Fibroblast of skin of left biceps (primary cell): Measurements from ENCODE around the gene CFAP73.

ENCODE experiments used
- DNase-seq, 2 experiments: peaks; one replicate each; pipeline ENCODE4 v3.0.0-alpha.2; 2013; ENCODE audit warnings: low read depth in 2 of 2

Gene CFAP73

GRCh38 chr12:113163030-113163360 lies 13.5 kb downstream of the CFAP73 start:
- DNase-seq: no peak

- DNase-seq: no peak
These were observed 14.5 kb downstream of the CFAP73 start for GRCh38 chr12:113164014-113164413.

DNA sequence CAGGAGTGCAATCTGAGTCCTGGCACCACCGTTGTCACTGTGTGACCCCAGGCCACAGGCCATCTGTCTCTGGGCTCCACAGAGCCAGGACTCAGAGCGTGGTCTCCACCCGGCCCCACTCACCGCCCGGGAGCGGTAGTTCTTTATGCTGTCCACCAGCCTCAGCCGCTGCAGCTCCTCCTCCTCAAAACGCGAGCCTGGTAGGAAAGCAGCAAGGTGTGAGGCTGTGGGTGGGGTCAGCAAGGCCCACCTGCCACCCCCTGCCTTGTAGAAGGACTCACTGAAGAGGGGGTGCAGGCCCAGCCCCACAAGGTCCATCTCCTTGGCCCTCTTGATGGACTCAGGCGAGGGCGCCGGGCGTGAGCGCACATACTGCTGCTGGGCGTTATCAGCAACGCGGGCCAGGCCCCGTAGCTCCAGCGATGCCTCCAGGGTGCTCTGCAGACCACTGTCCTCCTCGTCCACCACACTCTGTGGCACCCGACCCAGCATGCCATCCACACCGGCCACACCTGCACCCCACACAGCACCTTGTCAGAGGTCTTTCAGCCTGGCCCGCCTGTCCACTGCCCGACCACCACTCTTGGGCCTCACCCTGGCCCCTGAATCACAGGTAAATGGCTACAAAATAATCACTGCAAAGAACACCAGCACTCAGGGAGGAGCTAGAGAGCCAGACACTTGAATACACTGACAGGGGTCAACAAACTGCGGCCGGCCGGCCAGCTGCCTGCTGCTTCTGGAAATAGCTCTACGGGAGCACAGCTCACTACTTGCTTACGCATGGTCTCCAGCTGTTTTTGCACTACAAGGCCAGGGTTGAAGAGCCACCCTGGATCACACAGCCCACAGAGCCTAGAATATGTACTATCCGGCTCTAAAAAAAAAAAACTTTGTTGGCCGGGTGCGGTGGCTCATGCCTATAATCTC lies 16.3 kb downstream of the CFAP73 start:
- no peak for DNase-seq

DNA sequence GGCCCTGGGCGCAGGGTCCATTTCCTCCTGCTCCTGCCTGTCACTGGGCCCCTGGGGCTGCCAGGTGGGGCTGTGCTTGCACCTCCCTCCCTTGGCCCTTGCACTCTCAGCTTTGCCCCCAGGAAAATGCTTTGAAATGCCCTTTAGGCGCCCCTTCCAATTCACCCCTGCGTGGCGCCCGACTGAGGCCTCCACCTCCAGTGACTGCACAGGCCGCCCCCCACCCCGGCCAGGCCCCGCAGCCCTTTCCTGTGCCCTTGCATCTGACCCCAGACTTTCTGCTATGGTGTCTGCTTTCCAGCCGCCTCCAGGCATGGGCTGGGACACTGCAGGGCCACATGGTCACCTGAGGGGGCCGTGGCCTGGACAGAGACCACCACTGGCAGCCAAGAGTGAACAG lies 18.3 kb downstream of the CFAP73 start:
- no peak for DNase-seq

- no peak for DNase-seq
These were observed 20.2 kb downstream of the CFAP73 start for GRCh38 chr12:113169697-113170096.

DNA sequence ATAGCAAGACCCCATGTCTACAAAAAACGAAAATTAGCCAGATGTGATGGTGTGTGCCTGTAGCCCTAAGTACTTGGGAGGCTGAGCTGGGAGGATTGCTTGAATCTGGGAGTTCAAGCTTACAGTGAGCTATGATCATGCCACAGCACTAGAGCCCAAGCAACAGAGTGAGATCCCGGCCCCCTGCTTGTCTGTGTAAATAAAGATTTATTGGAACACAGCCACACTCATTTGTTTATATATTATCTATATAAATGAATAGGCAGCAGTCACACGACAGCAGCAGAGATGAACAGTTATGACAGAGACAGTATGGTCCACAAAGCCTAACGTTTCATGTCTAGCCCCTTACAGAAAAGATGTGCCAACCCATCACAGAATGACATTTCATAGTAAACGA lies 20.9 kb downstream of the CFAP73 start:
- no peak for DNase-seq

DNA sequence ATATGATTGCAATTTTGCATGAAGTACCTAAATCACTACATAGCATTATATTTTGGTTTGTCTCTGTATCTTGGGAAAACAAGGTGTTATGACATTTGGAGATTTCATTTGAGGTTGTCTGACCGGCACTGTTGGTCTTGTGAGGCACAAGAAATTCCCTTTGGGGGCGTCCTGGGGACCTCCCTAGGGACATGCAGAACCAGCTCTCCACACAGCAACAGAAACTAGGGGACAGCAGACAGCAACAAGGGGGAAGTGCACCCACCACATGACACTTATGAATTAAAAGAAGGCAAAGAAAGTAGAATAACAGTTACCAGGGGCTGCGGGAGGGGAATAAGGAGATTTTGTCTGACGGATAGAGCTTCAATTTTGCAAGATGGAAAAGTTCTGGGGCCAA lies 21.4 kb downstream of the CFAP73 start:
- DNase-seq: no peak

- DNase-seq: no peak
These were observed 22.0 kb downstream of the CFAP73 start for GRCh38 chr12:113171543-113171942.

DNA sequence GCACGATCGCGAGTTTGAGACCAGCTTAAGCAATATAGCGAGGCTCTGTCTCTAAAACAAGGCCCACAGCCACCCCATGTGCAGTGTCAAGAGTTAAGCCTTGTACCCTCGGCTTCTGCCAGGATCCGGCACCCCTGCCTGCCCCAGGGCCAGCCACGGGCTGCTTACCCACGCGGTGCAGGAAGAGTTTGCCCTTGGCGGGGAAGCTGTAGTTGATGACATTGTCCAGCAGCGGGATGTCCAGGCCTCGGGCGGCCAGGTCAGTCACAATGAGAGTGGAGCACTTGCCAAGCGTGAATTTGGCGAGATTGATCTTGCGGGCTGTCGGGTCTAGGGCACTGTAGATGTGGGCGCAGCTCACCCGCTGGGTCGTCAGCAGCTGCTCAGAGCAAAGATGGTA lies 22.7 kb downstream of the CFAP73 start:
- no peak for DNase-seq

DNA sequence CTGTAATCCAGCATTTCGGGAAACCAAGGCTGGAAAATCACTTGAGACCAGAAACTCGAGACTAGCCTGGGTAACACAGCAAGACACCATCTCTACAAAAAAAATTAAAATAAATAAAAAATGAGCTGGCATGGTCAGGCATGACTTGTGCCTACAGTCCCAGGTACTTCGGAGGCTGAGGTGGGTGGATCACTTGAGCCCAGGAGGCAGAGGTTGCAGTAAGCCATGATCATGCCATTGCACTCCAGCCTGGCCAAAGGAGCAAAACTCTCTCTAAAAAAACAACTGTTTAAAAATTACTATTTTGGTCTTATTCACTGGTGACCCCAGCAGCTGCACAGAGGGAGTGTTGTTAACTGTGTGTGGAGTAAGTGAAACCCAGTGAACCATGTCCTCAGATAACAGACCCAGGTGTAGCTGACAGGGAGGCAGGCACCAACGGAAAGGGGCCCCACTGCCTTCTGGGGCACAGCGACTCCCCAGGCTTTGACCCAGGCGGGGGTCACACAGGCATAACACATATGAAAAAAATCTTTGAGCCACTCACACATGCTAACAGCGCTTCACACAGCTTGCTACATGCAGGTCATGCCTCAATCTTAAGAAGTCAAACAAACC lies 23.7 kb downstream of the CFAP73 start:
- DNase-seq: no peak

GRCh38 chr12:113174461-113175384 lies 25.2 kb downstream of the CFAP73 start:
- no peak for DNase-seq

DNA sequence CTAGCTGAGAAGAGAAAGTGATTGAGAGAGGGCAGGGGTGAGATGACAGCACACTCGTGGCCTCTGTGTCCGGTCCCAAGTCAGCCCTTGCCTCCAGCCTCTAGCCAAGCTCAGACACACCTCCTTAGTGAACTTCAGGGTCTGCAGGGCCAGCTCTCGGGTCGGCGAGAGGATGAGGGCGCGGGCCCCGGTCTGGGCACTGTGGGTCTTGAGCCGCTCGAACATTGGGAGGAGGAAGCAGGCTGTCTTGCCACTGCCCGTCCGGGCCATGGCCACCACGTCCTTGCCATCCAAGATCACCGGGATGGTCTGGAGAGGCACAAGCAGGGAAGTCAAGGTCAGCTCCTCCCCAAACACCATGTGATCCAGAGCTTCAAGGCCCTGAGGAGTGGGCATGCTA lies 29.5 kb downstream of the CFAP73 start:
- DNase-seq: no peak

- DNase-seq: no peak
These were observed 30.8 kb downstream of the CFAP73 start for GRCh38 chr12:113180333-113180732.

DNA sequence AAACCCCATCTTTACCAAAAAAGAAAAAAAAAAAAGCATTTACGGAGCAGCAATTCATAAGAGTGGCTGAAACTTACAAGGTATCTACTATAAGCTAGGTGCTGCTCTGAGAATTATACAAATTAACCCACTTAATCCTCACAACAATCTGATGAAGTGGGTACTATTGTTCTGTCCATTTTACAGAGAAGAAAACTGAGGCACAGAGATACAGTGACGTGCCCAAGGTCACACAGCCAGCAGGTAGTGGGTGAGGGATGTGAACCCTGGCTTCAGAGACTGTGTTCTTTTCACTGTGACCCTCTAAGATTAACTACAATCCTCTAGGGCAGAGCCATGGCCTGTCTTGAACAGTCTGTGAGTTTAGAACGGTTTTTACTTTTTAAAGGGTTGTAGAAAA lies 32.5 kb downstream of the CFAP73 start:
- no peak for DNase-seq

- DNase-seq: no peak
These were observed 33.6 kb downstream of the CFAP73 start for GRCh38 chr12:113183030-113183589.

DNA sequence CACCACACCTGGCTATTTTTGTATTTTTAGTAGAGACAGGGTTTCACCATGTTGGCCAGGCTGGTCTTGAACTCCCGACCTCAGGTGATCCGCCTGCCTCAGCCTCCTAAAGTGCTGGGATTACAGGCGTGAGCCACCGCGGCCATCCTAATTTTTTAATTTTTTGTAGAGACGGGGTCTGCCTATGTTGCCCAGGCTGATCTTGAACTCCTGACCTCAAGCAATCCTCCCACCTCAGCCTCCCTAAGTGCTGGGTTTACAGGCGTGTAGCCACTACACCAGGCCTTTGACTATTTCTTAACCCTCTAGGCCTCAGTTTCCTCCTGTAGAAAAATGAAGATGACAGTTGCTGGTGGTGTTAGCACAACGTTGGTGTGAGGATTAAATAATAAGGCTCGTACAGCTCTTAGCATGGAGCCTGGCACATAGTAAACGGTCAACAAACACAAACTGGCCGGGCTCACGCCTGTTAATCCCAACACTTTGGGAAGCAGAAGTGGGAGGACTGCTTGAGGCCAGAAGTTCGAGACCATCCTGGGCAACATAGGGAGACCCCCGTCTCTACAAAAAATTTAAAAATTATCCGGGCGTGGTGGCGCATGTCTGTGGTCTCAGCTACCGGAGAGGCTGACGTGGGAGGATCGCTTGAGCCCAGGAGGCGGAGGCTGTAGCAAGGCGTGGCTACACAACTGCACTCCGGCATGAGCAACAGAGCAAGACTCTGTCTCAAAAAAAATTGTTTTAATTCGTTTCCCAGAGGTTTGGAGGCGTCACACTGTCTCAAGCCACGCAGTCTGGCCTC lies 34.8 kb downstream of the CFAP73 start:
- DNase-seq: no peak

DNA sequence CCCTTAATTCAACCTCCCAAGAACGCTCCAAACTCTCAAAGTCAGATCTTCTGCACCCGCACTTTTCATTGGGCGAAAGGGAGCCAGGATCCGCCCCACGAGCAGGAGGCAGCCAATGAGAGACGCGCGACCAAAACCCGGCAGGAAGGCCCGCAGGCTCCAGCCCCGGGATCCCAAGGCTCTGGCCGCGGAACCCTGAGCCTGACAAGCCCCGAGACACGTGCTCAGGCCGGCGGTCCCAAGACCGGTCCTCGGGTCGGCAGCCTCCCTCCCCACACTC lies 35.3 kb downstream of the CFAP73 start:
- peak; percentile 71 to 74 for DNase-seq

- no peak for DNase-seq
These were observed 35.9 kb downstream of the CFAP73 start, which contains the start of the genes DDX54 and RITA1 for GRCh38 chr12:113185180-113186032. DDX54 (minus strand) TSS chr12:113185478; CDS start chr12:113185451, 27 bp downstream. RITA1 (plus strand) TSS chr12:113185721; CDS start chr12:113186747, 1,026 bp downstream.

- DNase-seq: no peak
These were observed 36.5 kb downstream of the CFAP73 start for GRCh38 chr12:113186033-113186365.

- DNase-seq: no peak
These were observed 37.3 kb downstream of the CFAP73 start for GRCh38 chr12:113186666-113187325.
